ENCODE data around the gene EBP.

DNA sequence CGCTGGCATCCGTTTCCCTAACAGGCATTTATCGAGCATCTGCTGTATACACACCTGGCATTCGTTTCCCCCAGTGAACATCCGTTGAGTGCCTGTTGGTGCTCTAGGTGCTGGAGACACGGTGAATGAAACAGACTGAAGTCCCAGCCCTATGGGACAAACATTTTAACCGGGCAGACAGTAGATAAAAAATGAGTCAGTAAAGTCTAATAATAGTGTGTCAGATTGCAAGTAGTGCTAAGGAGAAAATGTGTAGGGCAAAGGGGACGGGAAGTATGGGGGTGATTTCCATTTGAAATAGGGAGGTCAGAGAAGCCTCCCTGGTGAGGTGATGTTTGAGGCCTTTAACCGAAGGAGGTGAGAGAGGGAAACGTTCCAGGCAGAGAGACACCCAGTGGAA is 5.3 kb upstream of the EBP start:
- TF ChIP-seq, protein P1, sequence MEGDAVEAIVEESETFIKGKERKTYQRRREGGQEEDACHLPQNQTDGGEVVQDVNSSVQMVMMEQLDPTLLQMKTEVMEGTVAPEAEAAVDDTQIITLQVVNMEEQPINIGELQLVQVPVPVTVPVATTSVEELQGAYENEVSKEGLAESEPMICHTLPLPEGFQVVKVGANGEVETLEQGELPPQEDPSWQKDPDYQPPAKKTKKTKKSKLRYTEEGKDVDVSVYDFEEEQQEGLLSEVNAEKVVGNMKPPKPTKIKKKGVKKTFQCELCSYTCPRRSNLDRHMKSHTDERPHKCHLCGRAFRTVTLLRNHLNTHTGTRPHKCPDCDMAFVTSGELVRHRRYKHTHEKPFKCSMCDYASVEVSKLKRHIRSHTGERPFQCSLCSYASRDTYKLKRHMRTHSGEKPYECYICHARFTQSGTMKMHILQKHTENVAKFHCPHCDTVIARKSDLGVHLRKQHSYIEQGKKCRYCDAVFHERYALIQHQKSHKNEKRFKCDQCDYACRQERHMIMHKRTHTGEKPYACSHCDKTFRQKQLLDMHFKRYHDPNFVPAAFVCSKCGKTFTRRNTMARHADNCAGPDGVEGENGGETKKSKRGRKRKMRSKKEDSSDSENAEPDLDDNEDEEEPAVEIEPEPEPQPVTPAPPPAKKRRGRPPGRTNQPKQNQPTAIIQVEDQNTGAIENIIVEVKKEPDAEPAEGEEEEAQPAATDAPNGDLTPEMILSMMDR (conservative IDR thresholded peaks at IDR 0.05; ENCODE audit: low read depth in 2 of 2), result no peak
- TF ChIP-seq POLR2AphosphoS5 (IDR thresholded peaks at IDR 0.05; ENCODE audit: low read depth) (no peak), EZH2 (IDR thresholded peaks at IDR 0.05; ENCODE audit: low read depth, unreplicated experiment) (no peak), EZH2phosphoT487 (IDR thresholded peaks at IDR 0.05; ENCODE audit: unreplicated experiment) (no peak), CREB1 (CRISPR knock-in tag; IDR thresholded peaks at IDR 0.05; ENCODE audit: low read depth) (no peak), REST (IDR thresholded peaks at IDR 0.05; ENCODE audit: unreplicated experiment) (no peak), JUNB (IDR thresholded peaks at IDR 0.05; ENCODE audit: unreplicated experiment) (no peak), NANOG (IDR thresholded peaks at IDR 0.05; ENCODE audit: borderline replicate concordance) (no peak), ZNF114 (CRISPR knock-in tag; IDR thresholded peaks at IDR 0.05) (no peak)
- TF ChIP-seq, protein P2, sequence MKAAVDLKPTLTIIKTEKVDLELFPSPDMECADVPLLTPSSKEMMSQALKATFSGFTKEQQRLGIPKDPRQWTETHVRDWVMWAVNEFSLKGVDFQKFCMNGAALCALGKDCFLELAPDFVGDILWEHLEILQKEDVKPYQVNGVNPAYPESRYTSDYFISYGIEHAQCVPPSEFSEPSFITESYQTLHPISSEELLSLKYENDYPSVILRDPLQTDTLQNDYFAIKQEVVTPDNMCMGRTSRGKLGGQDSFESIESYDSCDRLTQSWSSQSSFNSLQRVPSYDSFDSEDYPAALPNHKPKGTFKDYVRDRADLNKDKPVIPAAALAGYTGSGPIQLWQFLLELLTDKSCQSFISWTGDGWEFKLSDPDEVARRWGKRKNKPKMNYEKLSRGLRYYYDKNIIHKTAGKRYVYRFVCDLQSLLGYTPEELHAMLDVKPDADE (IDR thresholded peaks at IDR 0.05), result no peak

All from GM23338 (cell line).